HEK293 (cell line): ENCODE data around the gene HMX1.

ENCODE experiments used
- ZNF473 ChIP-seq: fragments of 450-650 bp; formaldehyde crosslinking; IDR thresholded peaks from 2 replicates; pipeline ENCODE4 v1.5.1; 2017; ENCODE audit warnings: missing biosample characterization, missing genetic modification characterization
- ZNF837 ChIP-seq: fragments of 450-650 bp; formaldehyde crosslinking; IDR thresholded peaks from 2 replicates; pipeline ENCODE4 v1.5.1; 2016; ENCODE audit warnings: missing biosample characterization, missing genetic modification characterization
- TF ChIP-seq, protein P1 (sequence below): fragments of 450-650 bp; formaldehyde crosslinking; IDR thresholded peaks from 2 replicates; pipeline ENCODE4 v1.5.1; 2016; ENCODE audit warnings: missing biosample characterization, missing genetic modification characterization

DNA sequence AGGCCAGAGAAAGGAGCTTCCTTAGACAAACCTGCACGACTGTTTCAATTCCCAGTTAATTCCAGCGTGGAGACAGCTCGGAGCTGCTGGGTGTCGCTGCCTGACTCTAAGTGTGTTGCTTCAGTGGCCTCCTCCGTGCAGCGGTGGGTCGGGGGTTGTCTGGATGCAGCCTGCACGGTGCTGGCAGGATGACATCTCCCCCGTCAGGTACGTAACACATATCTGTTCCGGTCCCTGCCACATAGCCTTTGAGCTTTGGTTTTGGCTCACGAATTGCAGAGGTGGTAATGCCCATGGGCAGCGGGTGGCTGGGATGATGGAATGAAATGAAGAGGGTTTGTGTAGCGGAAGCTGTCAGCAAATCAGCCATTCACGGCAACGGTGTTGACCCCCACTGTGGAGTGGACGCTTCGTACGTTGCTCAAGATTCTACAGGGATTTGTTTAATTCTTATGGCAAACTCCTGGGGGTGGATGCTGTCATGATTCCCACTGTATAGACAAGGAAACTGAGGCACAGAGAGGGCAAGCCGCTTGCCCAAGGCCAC is 33.7 kb upstream of the HMX1 start:
- TF ChIP-seq, protein P1, sequence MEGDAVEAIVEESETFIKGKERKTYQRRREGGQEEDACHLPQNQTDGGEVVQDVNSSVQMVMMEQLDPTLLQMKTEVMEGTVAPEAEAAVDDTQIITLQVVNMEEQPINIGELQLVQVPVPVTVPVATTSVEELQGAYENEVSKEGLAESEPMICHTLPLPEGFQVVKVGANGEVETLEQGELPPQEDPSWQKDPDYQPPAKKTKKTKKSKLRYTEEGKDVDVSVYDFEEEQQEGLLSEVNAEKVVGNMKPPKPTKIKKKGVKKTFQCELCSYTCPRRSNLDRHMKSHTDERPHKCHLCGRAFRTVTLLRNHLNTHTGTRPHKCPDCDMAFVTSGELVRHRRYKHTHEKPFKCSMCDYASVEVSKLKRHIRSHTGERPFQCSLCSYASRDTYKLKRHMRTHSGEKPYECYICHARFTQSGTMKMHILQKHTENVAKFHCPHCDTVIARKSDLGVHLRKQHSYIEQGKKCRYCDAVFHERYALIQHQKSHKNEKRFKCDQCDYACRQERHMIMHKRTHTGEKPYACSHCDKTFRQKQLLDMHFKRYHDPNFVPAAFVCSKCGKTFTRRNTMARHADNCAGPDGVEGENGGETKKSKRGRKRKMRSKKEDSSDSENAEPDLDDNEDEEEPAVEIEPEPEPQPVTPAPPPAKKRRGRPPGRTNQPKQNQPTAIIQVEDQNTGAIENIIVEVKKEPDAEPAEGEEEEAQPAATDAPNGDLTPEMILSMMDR (tag by site-specific recombination): no peak
- TF ChIP-seq ZNF837 (tag by site-specific recombination) (no peak), ZNF473 (tag by site-specific recombination) (no peak)
